Fibroblast of lung (primary cell): Measurements from ENCODE around the gene NBEA. TPM values are rescaled to one million over a fixed set of nuclear protein-coding genes. Genes with fewer than 3 reads are reported as not detected.

ENCODE experiments used
- DNase-seq, 2 donors: peaks; one replicate each; pipeline versions ENCODE4 v3.0.0 to v3.0.0-alpha.2; 2010; ENCODE audit warnings: low read depth in 2 of 2
- H2AFZ ChIP-seq: 2 replicates; pipeline ENCODE4 v1.5.1; 2012; ENCODE audit warnings: low read length, control low read depth, inconsistent platforms
- H3K27ac ChIP-seq: 2 replicates; pipeline ENCODE4 v1.5.1; 2011; ENCODE audit warnings: low read length, control low read depth; ENCODE audit not compliant: insufficient read depth
- H3K27me3 ChIP-seq: 2 replicates; pipeline ENCODE4 v1.5.1; 2011; ENCODE audit warnings: mild to moderate bottlenecking, low read length; ENCODE audit not compliant: control insufficient read depth, insufficient read depth
- H3K36me3 ChIP-seq: 2 replicates; pipeline ENCODE4 v1.5.1; 2011; ENCODE audit warnings: low read length; ENCODE audit not compliant: control insufficient read depth, insufficient read depth
- H3K4me1 ChIP-seq: 2 replicates; pipeline ENCODE4 v1.5.1; 2011; ENCODE audit warnings: low read length; ENCODE audit not compliant: control insufficient read depth, insufficient read depth; ENCODE audit errors: extremely low read depth
- H3K4me2 ChIP-seq: 2 replicates; pipeline ENCODE4 v1.5.1; 2011; ENCODE audit warnings: low read length, control low read depth; ENCODE audit not compliant: insufficient read depth; ENCODE audit errors: extremely low read depth
- H3K4me3 ChIP-seq, 4 experiments: fragments of 200-600 bp in 1 of 4; sonication (generic) in 1 of 4; replicated peaks in 1 of 4; 2 replicates each; pipeline ENCODE4 v1.5.1; 2011 to 2016; ENCODE audit warnings: low read length in 4 of 4, low read depth in 3 of 4, mild to moderate bottlenecking in 3 of 4, control low read depth in 2 of 4, inconsistent platforms in 1 of 4, mixed read lengths in 1 of 4; ENCODE audit not compliant: insufficient read depth in 1 of 4; ENCODE audit errors: control extremely low read depth in 1 of 4
- H3K79me2 ChIP-seq: 2 replicates; pipeline ENCODE4 v1.5.1; 2012; ENCODE audit warnings: mild to moderate bottlenecking, low read length, inconsistent platforms; ENCODE audit not compliant: control insufficient read depth, insufficient read depth
- H3K9ac ChIP-seq: 2 replicates; pipeline ENCODE4 v1.5.1; 2011; ENCODE audit warnings: mild to moderate bottlenecking, low read length, control low read depth; ENCODE audit not compliant: insufficient read depth
- H3K9me3 ChIP-seq: 2 replicates; pipeline ENCODE4 v1.5.1; 2012; ENCODE audit warnings: low read depth, low read length; ENCODE audit not compliant: control insufficient read depth, insufficient read depth
- H4K20me1 ChIP-seq: 2 replicates; pipeline ENCODE4 v1.5.1; 2011; ENCODE audit warnings: low read length; ENCODE audit not compliant: control insufficient read depth, insufficient read depth; ENCODE audit errors: extremely low read depth
- EZH2 ChIP-seq: IDR thresholded peaks from 2 replicates; pipeline ENCODE4 v1.5.1; 2012; ENCODE audit warnings: low read length, control low read depth, mild to moderate bottlenecking; ENCODE audit errors: missing control alignments
- polyA plus RNA-seq, 2 donors: library from polyadenylated mRNA; depleted of rRNA in 1 of 2; stranded (reverse) in 1 of 2; unstranded in 1 of 2; fragments of >200 nt; gene quantifications; 2 replicates each; pipeline ENCODE4 v1.2.1, GENCODE V29; 2011 to 2012; ENCODE audit warnings: missing spikeins in 1 of 2
- total RNA-seq: library from RNA; depleted of rRNA; stranded (reverse); fragments of >200 nt; gene quantifications from 2 replicates; pipeline ENCODE4 v1.2.1, GENCODE V29; 2014
- TF ChIP-seq, protein P1 (sequence below), 2 donors: IDR thresholded peaks in 1 of 2; conservative IDR thresholded peaks in 1 of 2; 1 replicate in 1 of 2; 2 replicates in 1 of 2; pipeline ENCODE4 v1.5.1; 2011 to 2012; ENCODE audit warnings: low read length in 2 of 2, control low read depth in 1 of 2, inconsistent platforms in 1 of 2, low read depth in 1 of 2, mild to moderate bottlenecking in 1 of 2

NBEA gene
- total and polyA plus RNA-seq, 2 donors (not counting 1 experiment from before 2014, with no cell fraction given): 3.6 to 7.8 TPM

DNA sequence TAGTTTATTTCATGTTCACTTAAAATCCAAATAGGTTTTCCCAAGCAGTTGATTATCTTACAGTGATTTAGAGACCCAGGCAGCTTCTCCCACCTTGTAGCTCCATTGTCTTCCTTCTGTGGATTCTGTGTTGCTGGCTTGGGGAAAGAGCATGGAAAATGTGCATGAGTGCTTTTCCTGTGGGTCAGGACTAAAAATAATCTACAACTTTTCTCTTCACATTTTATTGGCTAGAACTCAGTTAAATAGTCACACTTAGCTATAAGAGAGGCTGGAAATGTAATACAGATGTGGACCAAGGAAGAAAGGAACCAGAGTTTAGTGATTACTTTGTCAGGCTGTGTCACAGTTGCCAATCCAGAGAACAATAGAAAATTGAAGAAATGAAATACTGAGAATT lies 198.8 kb downstream of the NBEA start:
- Histone ChIP-seq H3K27me3 (no peaks in the 10 kb centered on the region), H3K4me3 (no peak overlapping the region), H3K4me1 (no peaks in the 10 kb centered on the region), H2AFZ (no peak overlapping the region), H3K27ac (no peak overlapping the region), H4K20me1 (no peaks in the 10 kb centered on the region), H3K9ac (no peak overlapping the region), H3K79me2 (no peaks in the 10 kb centered on the region), H3K36me3 (no peaks in the 10 kb centered on the region), H3K9me3 (no peaks in the 10 kb centered on the region), H3K4me2 (no peak overlapping the region)
- no peak for DNase-seq
- TF ChIP-seq, protein P1, sequence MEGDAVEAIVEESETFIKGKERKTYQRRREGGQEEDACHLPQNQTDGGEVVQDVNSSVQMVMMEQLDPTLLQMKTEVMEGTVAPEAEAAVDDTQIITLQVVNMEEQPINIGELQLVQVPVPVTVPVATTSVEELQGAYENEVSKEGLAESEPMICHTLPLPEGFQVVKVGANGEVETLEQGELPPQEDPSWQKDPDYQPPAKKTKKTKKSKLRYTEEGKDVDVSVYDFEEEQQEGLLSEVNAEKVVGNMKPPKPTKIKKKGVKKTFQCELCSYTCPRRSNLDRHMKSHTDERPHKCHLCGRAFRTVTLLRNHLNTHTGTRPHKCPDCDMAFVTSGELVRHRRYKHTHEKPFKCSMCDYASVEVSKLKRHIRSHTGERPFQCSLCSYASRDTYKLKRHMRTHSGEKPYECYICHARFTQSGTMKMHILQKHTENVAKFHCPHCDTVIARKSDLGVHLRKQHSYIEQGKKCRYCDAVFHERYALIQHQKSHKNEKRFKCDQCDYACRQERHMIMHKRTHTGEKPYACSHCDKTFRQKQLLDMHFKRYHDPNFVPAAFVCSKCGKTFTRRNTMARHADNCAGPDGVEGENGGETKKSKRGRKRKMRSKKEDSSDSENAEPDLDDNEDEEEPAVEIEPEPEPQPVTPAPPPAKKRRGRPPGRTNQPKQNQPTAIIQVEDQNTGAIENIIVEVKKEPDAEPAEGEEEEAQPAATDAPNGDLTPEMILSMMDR (conservative IDR thresholded peaks at IDR 0.05 in 1 of 2, IDR thresholded peaks at IDR 0.05 in 1 of 2; ENCODE audit: low read depth in 1 of 2, low read length in 2 of 2): no peak
- no peak for TF ChIP-seq EZH2

DNA sequence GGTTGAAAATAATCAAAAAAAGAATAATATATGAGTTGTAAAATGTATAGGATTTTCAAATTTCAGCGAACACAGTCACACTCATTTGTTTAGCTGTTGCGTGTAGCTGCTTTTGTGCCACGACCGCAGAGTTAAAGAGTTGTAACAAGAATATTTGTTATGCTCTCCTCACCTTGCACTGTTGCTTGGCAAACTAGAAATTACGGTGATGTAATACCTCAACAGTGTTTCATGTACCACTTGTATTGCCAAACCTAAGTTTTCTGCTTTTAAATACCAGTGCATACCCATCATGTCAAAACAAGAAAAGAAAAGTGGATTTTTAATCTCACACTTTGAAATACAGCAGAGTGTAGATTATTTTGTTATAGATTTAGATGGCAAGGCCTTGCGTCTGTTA lies 201.1 kb downstream of the NBEA start:
- no peak overlapping the region for H2AFZ ChIP-seq
- H3K27ac ChIP-seq: no peak overlapping the region
- no peaks in the 10 kb centered on the region for H3K9me3 ChIP-seq
- H3K9ac ChIP-seq: no peak overlapping the region
- no peaks in the 10 kb centered on the region for H3K79me2 ChIP-seq
- no peaks in the 10 kb centered on the region for H3K27me3 ChIP-seq
- DNase-seq: peak in 1 of 2 donors; percentile 24
- TF ChIP-seq, protein P1 (conservative IDR thresholded peaks at IDR 0.05 in 1 of 2, IDR thresholded peaks at IDR 0.05 in 1 of 2; ENCODE audit: low read depth in 1 of 2, low read length in 2 of 2): no peak
- no peaks in the 10 kb centered on the region for H3K36me3 ChIP-seq
- no peaks in the 10 kb centered on the region for H4K20me1 ChIP-seq
- H3K4me2 ChIP-seq: no peak overlapping the region
- no peak overlapping the region for H3K4me3 ChIP-seq
- no peaks in the 10 kb centered on the region for H3K4me1 ChIP-seq

DNA sequence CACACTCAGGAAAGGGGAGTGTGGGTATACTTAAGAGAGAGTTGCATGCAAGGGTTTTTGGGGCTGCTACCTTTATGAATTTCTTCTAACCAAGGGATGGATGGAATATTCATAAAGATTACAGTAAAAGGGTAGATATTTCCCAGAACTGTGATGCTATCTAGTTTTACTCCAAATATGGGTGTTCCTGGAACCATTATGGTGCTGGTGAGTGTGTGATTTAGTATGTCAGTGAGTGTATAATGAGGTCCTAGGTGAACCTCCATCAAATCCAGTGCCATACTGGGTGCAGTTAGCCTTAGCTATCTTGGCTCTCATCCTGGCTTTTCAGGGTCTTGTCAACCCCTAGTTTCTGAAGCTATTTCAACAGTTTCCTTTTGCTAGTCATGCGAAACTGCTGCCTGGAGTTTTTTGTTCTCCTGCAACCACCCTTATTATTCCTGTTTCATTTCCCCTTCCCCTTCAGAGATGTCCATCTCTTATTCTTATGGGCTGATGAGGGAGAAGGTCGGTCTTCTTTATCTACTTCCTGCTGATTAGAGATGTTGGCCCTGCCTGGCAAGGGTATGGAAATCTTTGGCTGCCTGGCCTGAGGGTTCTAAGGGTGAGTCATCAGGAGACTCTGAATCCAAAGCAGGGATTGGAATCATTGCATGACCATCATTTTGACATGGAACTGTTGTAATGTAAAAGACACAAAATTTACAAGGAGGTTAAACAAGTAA lies 202.3 kb downstream of the NBEA start:
- no peak overlapping the region for H2AFZ ChIP-seq
- no peaks in the 10 kb centered on the region for H3K27me3 ChIP-seq
- no peak overlapping the region for H3K27ac ChIP-seq
- H3K79me2 ChIP-seq: no peaks in the 10 kb centered on the region
- peak in 1 of 2 donors; percentile 21 for DNase-seq
- no peak for TF ChIP-seq EZH2
- TF ChIP-seq, protein P1 (conservative IDR thresholded peaks at IDR 0.05 in 1 of 2, IDR thresholded peaks at IDR 0.05 in 1 of 2; ENCODE audit: low read depth in 1 of 2, low read length in 2 of 2): no peak
- H3K4me2 ChIP-seq: no peak overlapping the region
- H4K20me1 ChIP-seq: no peaks in the 10 kb centered on the region
- no peak overlapping the region for H3K4me3 ChIP-seq
- H3K36me3 ChIP-seq: no peaks in the 10 kb centered on the region
- H3K4me1 ChIP-seq: no peaks in the 10 kb centered on the region
- H3K9ac ChIP-seq: no peak overlapping the region
- H3K9me3 ChIP-seq: no peaks in the 10 kb centered on the region
